ENCODE data around the gene GDI1.

The GDI1 gene

DNA sequence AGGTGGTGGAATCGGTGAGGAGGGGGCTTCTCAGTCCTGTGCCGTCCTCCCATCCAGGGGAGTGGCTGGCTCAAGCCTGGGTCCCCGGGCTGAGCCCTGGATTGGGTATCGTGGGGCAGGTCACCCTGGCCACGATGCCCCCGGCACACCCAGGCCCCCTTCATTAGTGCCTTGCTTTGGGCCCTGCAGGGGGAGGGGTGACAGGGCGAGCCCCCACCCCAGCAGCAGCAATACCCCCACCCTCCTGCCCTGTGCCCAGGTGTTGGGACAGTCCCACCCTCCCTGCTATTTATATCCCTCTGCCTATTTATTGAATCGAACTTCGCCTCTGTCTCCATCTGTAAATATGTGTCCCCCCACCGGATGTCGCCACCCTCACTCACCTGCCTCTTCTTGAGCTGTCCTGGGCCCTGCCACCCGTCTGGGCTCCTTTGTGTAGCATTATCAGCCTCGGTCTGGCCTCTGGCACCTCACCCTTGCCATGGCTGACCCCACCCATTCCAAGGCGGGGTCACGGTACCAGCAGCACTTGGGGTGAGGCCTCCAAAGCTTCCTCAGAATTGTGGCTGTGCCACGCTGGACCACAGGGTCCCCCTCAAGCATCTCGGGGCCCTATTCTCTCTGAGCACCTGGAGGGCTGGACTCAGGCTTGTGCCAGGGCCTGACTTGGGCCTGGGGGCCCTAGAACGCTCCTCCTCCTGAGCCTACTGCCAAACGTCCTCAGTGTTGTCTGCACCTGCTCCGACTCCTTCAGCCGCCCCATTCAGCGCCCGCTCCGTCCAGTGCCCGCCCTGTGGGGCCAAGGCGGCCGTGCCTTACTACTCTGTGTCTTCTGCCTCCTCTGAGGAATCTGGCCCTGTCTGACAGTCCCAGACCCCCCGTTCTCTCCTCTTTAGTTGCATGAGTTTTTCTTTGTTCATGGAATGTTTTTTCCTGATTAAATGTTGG, 36.0 kb downstream of the GDI1 start:
- CTCF ChIA-PET: no interaction called here

GRCh38 chrX:154473683-154474082, 36.7 kb downstream of the GDI1 start:
- ChIA-PET POLR2A (no interaction called here), CTCF (no interaction called here)
- no peak for TF ChIP-seq CTCF (IDR thresholded peaks at IDR 0.05; ENCODE audit: control extremely low read depth, extremely low read depth, low read depth, missing control alignments)
- DNase-seq (ENCODE audit: extremely low spot score): no peak

More for the DNA sequence above, 36.0 kb downstream of the GDI1 start:
- POLR2A ChIA-PET: no interaction called here
- DNase-seq (ENCODE audit: extremely low spot score): no peak
- TF ChIP-seq CTCF (IDR thresholded peaks at IDR 0.05; ENCODE audit: control extremely low read depth, extremely low read depth, low read depth, missing control alignments): no peak

GRCh38 chrX:154476821-154477220, 39.9 kb downstream of the GDI1 start:
- CTCF ChIA-PET: interaction anchor here (1.0 kb wide), 1 partner anchor 103 kb away, joined by 3 read pairs; no protein-coding TSS in a partner anchor
- POLR2A ChIA-PET: interaction anchor here (0.7 kb wide), 1 partner anchor 74 kb away, joined by 4 read pairs; no protein-coding TSS in a partner anchor
- DNase-seq (ENCODE audit: extremely low spot score): no peak
- TF ChIP-seq CTCF (IDR thresholded peaks at IDR 0.05; ENCODE audit: control extremely low read depth, extremely low read depth, low read depth, missing control alignments): no peak

DNA sequence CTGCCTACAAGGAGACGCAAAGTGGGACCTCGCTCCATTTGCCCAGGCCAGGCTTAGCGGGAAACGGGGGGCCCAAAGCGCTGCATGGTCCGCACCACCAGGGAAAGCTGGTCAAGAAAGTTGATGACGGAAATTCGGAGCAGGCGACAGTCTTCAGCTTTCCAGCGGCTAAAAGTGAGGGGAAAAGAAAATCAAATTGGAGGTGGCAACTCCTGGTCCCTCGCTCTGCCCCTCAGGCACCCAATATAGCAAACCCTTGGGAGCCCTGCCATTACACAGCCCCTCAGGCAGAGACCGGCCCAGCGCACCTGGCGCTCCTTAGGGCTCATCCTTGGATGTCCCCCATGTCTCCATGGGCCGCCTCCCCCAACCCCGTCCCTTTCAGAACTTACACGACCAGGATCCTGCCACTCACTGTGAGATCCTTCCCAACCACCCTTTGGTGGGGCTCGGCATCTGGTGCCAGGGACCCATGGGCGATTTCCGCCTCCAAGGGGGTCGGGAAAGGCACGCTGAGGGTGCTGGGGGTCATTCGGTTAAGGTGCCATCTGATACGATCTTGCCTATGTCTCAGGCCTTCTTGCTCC, 41.0 kb downstream of the GDI1 start:
- ChIA-PET CTCF (no interaction called here), POLR2A (interaction anchor here (1.0 kb wide), 1 partner anchor 13 kb away, joined by 5 read pairs; the partner anchor contains the start of gene SLC10A3)
- no peak for DNase-seq (ENCODE audit: extremely low spot score)
- TF ChIP-seq CTCF (IDR thresholded peaks at IDR 0.05; ENCODE audit: control extremely low read depth, extremely low read depth, low read depth, missing control alignments): no peak

DNA sequence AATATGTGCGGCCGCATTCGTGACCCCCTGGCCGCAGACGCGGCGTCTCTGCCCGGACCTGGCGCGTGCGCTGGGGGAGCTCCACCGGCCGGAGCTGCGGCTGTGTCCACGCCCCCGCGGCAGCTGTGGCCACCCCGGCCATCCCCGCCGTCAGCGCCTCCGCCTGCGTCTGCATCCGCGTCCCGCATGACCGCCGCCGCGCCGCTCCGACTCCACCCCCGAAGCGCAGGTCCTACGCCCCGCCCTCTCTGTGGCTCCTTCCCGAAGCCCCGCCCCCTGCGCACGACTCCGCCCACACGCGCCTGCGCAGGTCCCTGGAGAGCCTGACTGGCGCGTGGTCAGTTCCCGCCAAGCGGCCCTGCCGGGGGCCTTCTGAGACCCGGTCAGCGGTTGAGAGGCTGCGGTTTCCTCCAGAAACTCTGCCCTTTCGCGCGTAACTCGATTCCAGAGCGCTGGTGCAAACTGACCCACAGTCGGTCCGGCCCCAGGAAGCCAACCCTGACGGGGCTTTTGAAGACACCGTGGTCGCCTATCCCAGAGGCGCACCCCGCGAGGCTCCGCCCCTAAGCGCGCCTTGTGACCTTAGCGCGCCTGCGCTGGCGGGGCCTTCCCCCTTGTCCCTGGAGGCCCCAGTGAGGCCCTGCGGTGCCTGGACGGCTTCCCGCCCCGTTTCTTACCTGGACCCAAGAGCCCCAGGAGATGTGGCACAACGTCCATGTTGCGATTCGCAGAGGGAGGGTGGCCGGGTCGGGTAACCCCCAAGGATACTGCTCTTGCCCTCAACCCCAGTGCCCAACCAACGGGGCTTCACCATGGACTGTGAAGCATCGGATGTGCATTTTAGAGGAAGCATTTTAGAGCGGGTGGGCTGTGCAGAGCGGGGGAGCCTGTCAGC, 42.0 kb downstream of the GDI1 start, which contains the start of gene LAGE3:
Gene LAGE3 (minus strand): TSS at position 554 of the 895 bp plus-strand sequence. CDS start 366 bp downstream, at position 188.
- DNase-seq (ENCODE audit: extremely low spot score): peak; percentile 91
- ChIA-PET POLR2A (interaction anchor here (0.6 to 1.0 kb wide), 3 partner anchors 10 to 33 kb away, joined by 3 to 5 read pairs (median 3); partner anchors contain the start of gene SLC10A3), CTCF (no interaction called here)
- no peak for TF ChIP-seq CTCF (IDR thresholded peaks at IDR 0.05; ENCODE audit: control extremely low read depth, extremely low read depth, low read depth, missing control alignments)

DNA sequence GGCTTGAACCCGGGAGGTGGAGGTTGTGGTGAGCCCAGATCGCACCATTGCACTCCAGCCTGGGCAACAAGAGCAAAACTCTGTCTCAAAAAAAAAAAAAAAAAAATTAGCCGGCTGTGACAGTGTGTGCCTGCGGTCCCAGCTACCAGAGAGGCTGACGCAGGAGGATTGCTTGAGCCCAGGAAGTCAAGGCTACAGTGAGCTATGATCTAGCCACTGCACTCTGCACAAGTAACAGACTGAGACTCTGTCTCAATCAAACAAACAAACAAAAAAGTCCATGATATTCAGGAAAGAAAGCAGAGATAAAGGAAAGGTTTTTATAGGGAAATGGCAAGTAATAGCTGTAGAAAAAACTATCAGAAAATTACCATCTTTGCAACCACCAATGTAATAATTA, 44.2 kb downstream of the GDI1 start:
- TF ChIP-seq CTCF (IDR thresholded peaks at IDR 0.05; ENCODE audit: control extremely low read depth, extremely low read depth, low read depth, missing control alignments): no peak
- no peak for DNase-seq (ENCODE audit: extremely low spot score)
- POLR2A ChIA-PET: no interaction called here
- CTCF ChIA-PET: interaction anchor here (0.7 to 1.5 kb wide), 3 partner anchors 19 to 53 kb away, joined by 3 read pairs; no protein-coding TSS in a partner anchor

All from GM10248 (cell line).